ENCODE results near the gene RBM3. TPM values are rescaled to one million over a fixed set of nuclear protein-coding genes. Genes with fewer than 3 reads are reported as not detected.

Gene RBM3
- total RNA-seq, 1 experiment from 2014 or later, result 528 TPM

DNA sequence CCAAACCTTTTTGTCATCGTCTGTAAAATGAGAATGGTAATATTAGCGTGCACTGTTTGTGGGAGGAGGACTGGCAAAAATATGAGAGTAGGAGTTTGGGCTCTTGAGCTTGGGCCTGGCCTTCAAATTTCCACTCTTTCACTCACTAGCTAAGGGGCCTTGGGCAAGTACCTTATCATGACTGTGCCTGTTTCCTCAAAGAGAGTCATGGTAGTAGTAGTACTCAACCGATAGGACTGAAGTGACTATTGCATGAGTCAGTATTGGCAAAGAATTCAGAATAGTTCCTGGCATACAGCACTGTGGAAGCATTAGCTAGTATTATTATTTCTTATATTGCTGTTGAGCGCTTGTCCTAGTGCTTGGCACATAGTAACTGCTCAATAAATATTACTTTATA is 16.0 kb upstream of the RBM3 start:
- no peak overlapping the region for H3K4me3 ChIP-seq (ENCODE audit: low read depth in 2 of 2, low read length in 2 of 2)
- ChIA-PET POLR2A (no interaction called here), CTCF (no interaction called here)
- no peak overlapping the region for H3K27ac ChIP-seq (ENCODE audit: low read length)
- H3K4me1 ChIP-seq (ENCODE audit: control insufficient read depth, insufficient read depth, low read length), result no peaks in the 10 kb centered on the region
- no TSS peak for BruUV-seq (replicated peaks)
- no peaks in the 10 kb centered on the region for H3K9me3 ChIP-seq (ENCODE audit: control insufficient read depth, insufficient read depth, low read depth, low read length)
- H3K27me3 ChIP-seq (ENCODE audit: control insufficient read depth, insufficient read depth, low read length), result no peaks in the 10 kb centered on the region
- no peak for TF ChIP-seq POLR2AphosphoS5 (IDR thresholded peaks at IDR 0.05; ENCODE audit: low read depth, low read length)
- no peak for TF ChIP-seq SIN3A (IDR thresholded peaks at IDR 0.05; ENCODE audit: borderline replicate concordance, insufficient read depth, low read depth, low read length)
- TF ChIP-seq, protein P1, sequence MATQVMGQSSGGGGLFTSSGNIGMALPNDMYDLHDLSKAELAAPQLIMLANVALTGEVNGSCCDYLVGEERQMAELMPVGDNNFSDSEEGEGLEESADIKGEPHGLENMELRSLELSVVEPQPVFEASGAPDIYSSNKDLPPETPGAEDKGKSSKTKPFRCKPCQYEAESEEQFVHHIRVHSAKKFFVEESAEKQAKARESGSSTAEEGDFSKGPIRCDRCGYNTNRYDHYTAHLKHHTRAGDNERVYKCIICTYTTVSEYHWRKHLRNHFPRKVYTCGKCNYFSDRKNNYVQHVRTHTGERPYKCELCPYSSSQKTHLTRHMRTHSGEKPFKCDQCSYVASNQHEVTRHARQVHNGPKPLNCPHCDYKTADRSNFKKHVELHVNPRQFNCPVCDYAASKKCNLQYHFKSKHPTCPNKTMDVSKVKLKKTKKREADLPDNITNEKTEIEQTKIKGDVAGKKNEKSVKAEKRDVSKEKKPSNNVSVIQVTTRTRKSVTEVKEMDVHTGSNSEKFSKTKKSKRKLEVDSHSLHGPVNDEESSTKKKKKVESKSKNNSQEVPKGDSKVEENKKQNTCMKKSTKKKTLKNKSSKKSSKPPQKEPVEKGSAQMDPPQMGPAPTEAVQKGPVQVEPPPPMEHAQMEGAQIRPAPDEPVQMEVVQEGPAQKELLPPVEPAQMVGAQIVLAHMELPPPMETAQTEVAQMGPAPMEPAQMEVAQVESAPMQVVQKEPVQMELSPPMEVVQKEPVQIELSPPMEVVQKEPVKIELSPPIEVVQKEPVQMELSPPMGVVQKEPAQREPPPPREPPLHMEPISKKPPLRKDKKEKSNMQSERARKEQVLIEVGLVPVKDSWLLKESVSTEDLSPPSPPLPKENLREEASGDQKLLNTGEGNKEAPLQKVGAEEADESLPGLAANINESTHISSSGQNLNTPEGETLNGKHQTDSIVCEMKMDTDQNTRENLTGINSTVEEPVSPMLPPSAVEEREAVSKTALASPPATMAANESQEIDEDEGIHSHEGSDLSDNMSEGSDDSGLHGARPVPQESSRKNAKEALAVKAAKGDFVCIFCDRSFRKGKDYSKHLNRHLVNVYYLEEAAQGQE (IDR thresholded peaks at IDR 0.05; ENCODE audit: insufficient read depth in 1 of 2, low read depth in 2 of 2, low read length in 1 of 2), result no peak
- TF ChIP-seq TCF7L2 (IDR thresholded peaks at IDR 0.05; ENCODE audit: low read depth, low read length), result no peak
- TF ChIP-seq, protein P2, sequence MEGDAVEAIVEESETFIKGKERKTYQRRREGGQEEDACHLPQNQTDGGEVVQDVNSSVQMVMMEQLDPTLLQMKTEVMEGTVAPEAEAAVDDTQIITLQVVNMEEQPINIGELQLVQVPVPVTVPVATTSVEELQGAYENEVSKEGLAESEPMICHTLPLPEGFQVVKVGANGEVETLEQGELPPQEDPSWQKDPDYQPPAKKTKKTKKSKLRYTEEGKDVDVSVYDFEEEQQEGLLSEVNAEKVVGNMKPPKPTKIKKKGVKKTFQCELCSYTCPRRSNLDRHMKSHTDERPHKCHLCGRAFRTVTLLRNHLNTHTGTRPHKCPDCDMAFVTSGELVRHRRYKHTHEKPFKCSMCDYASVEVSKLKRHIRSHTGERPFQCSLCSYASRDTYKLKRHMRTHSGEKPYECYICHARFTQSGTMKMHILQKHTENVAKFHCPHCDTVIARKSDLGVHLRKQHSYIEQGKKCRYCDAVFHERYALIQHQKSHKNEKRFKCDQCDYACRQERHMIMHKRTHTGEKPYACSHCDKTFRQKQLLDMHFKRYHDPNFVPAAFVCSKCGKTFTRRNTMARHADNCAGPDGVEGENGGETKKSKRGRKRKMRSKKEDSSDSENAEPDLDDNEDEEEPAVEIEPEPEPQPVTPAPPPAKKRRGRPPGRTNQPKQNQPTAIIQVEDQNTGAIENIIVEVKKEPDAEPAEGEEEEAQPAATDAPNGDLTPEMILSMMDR (IDR thresholded peaks at IDR 0.05), result no peak
- in situ Hi-C loops (cut with HindIII; ENCODE audit: low pct_unique_long_range_greater_than_20kb, low sequenced_read_pairs), result no loop called here
- DNase-seq (ENCODE audit: low read depth, low spot score) (no peak), ATAC-seq (peak; percentile 91)
- intact Hi-C loops (cut with micrococcal nuclease; ENCODE audit: unreplicated experiment), result no loop called here
- H3K36me3 ChIP-seq (ENCODE audit: control insufficient read depth, insufficient read depth, low read length), result 0 out of 2 replicates have a peak, but pooled peaks cover 3% of the 10 kb centered on the region

DNA sequence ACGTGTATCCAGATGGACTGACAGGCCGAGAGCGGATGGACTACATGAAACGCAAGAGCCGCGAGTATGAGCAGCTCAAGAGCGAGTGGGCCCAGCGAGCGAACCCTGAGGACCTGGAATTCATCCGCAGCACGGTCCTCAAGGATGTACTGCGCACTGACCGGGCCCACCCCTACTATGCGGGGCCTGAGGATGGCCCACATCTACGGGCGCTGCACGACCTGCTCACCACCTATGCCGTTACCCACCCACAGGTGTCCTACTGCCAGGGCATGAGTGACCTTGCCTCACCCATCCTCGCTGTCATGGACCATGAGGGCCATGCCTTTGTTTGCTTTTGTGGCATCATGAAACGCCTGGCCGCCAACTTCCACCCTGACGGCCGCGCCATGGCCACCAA is 14.6 kb upstream of the RBM3 start:
- H3K9me3 ChIP-seq (ENCODE audit: control insufficient read depth, insufficient read depth, low read depth, low read length), result no peaks in the 10 kb centered on the region
- BruUV-seq (replicated peaks), result no TSS peak
- TF ChIP-seq TCF7L2 (IDR thresholded peaks at IDR 0.05; ENCODE audit: low read depth, low read length), result no peak
- TF ChIP-seq, protein P1 (IDR thresholded peaks at IDR 0.05; ENCODE audit: insufficient read depth in 1 of 2, low read depth in 2 of 2, low read length in 1 of 2), result no peak
- no peak for TF ChIP-seq POLR2AphosphoS5 (IDR thresholded peaks at IDR 0.05; ENCODE audit: low read depth, low read length)
- no peak for TF ChIP-seq SIN3A (IDR thresholded peaks at IDR 0.05; ENCODE audit: borderline replicate concordance, insufficient read depth, low read depth, low read length)
- TF ChIP-seq, protein P2 (IDR thresholded peaks at IDR 0.05), result no peak
- CTCF ChIA-PET, result no interaction called here
- intact Hi-C loops (cut with micrococcal nuclease; ENCODE audit: unreplicated experiment), result no loop called here
- 0 out of 2 replicates have a peak, but pooled peaks cover 1% of the 10 kb centered on the region for H3K36me3 ChIP-seq (ENCODE audit: control insufficient read depth, insufficient read depth, low read length)
- no peak overlapping the region for H3K27ac ChIP-seq (ENCODE audit: low read length)
- no peak for DNase-seq (ENCODE audit: low read depth, low spot score)
- no peaks in the 10 kb centered on the region for H3K4me1 ChIP-seq (ENCODE audit: control insufficient read depth, insufficient read depth, low read length)
- in situ Hi-C loops (cut with HindIII; ENCODE audit: low pct_unique_long_range_greater_than_20kb, low sequenced_read_pairs), result no loop called here
- H3K27me3 ChIP-seq (ENCODE audit: control insufficient read depth, insufficient read depth, low read length), result no peaks in the 10 kb centered on the region
- POLR2A ChIA-PET, result interaction anchor here (0.6 kb wide), 1 partner anchor 1177 kb away, joined by 3 read pairs; no protein-coding TSS in a partner anchor
- H3K4me3 ChIP-seq (ENCODE audit: low read depth in 2 of 2, low read length in 2 of 2), result no peak overlapping the region
- no peak for ATAC-seq
